Measurements from ENCODE around the gene TTI1.

The TTI1 gene

GRCh38 chr20:37937686-37938085, 95.6 kb downstream of the TTI1 start:
- no peak for DNase-seq (ENCODE audit: low read depth)

- no peak for DNase-seq (ENCODE audit: low read depth)
These were observed 96.8 kb downstream of the TTI1 start for GRCh38 chr20:37936451-37936850.

GRCh38 chr20:37936041-37936440, 97.2 kb downstream of the TTI1 start:
- DNase-seq (ENCODE audit: low read depth), result no peak

GRCh38 chr20:37935435-37935834, 97.8 kb downstream of the TTI1 start:
- no peak for DNase-seq (ENCODE audit: low read depth)

GRCh38 chr20:37934634-37935375, 98.5 kb downstream of the TTI1 start:
- no peak for DNase-seq (ENCODE audit: low read depth)

- DNase-seq (ENCODE audit: low read depth), result no peak
These were observed 99.2 kb downstream of the TTI1 start for GRCh38 chr20:37933786-37934633.
